ENCODE results near the gene FMN1.

DNA sequence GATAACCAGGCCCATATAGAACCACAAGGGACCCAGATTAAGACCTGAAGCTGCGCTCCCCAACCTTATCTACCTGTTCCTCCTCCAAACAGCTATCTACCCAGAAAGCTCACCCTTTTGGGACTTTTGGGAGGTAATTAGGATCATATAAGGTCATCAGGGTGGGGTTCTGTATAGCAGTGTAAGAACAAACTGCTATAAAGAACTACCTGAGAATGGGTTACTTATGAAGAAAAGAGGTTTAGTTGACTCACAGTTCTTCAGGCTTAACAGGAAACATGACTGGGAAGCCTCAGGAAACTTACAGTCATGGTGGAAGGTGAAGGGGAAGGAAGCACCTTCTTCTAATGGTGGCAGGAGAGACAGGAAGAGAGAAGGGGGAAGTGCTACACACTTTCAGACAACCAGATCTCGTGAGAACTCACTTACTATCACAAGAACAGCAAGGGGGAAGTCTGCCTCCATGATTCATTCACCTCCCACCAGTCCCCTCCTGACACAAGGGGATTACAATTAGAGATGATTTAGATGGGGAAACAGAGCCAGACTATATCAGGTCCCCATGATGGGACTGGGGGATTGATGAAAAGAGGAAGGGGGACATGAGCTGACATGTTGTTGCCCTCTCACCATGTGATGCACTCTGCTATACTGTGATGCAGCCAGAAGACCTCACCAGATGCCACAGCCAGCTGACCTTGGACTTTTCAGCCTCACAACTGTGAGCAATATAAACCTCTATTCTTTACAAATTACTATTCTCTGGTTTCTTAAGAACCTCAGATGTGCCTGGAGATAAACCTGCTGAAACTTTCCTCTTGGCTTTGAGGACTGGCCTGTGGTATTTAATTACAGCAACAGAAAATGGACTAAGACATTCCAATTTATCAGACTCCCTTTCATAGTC lies 15.3 kb upstream of the FMN1 start:
- TF ChIP-seq, protein P1, sequence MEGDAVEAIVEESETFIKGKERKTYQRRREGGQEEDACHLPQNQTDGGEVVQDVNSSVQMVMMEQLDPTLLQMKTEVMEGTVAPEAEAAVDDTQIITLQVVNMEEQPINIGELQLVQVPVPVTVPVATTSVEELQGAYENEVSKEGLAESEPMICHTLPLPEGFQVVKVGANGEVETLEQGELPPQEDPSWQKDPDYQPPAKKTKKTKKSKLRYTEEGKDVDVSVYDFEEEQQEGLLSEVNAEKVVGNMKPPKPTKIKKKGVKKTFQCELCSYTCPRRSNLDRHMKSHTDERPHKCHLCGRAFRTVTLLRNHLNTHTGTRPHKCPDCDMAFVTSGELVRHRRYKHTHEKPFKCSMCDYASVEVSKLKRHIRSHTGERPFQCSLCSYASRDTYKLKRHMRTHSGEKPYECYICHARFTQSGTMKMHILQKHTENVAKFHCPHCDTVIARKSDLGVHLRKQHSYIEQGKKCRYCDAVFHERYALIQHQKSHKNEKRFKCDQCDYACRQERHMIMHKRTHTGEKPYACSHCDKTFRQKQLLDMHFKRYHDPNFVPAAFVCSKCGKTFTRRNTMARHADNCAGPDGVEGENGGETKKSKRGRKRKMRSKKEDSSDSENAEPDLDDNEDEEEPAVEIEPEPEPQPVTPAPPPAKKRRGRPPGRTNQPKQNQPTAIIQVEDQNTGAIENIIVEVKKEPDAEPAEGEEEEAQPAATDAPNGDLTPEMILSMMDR (IDR thresholded peaks at IDR 0.05; ENCODE audit: low read depth, low read length, poor library complexity, severe bottlenecking) = no peak
- no peak for TF ChIP-seq EZH2phosphoT487 (IDR thresholded peaks at IDR 0.05; ENCODE audit: borderline replicate concordance, low read length)

Data from DOHH2 (cell line).